Measurements from ENCODE around the gene SKI. TPM values are rescaled to one million over a fixed set of nuclear protein-coding genes. Genes with fewer than 3 reads are reported as not detected.
"Not testable (repeated sequence)": the region's sequence is repeated elsewhere in the genome, so short reads cannot be mapped to it uniquely, and the experiment has no call there.

The SKI gene
- total RNA-seq, 1 donor from 2014 or later: 66.2 TPM

GRCh38 chr1:2330519-2331199 is 102.5 kb downstream of the SKI start:
- H4K20me1 ChIP-seq (ENCODE audit: insufficient read depth, low read length): no peaks in the 10 kb centered on the region
- H3K4me1 ChIP-seq (ENCODE audit: insufficient read depth, low read length): peaks cover 21% of the 10 kb centered on the region
- H3K27ac ChIP-seq (ENCODE audit: low read depth, low read length): peak overlapping the region; percentile 64
- Mint-ChIP-seq H3K9me3 (ENCODE audit: unreplicated experiment) (no peaks in the 10 kb centered on the region), H3K4me3 (ENCODE audit: unreplicated experiment) (no peak overlapping the region), H3K36me3 (ENCODE audit: low read depth, unreplicated experiment) (no peaks in the 10 kb centered on the region), H3K27me3 (ENCODE audit: low read depth, unreplicated experiment) (peaks cover 16% of the 10 kb centered on the region), H3K27ac (ENCODE audit: unreplicated experiment) (no peak overlapping the region), H3K4me1 (ENCODE audit: low read depth, unreplicated experiment) (peaks cover 2% of the 10 kb centered on the region)
- peak overlapping the region; percentile 81 for H3K4me2 ChIP-seq (ENCODE audit: low read length)
- H3K79me2 ChIP-seq (ENCODE audit: insufficient read depth, low read length): no peaks in the 10 kb centered on the region
- H2AFZ ChIP-seq (ENCODE audit: low read depth, low read length): peak overlapping the region; percentile 73
- peak overlapping the region; percentile 68 for H3K9ac ChIP-seq (ENCODE audit: low read length)
- peak; percentile 47 for FAIRE-seq
- H3K9me3 ChIP-seq (ENCODE audit: insufficient read depth, low read depth, low read length): no peaks in the 10 kb centered on the region
- H3K36me3 ChIP-seq (ENCODE audit: insufficient read depth, low read length): no peaks in the 10 kb centered on the region
- peak overlapping the region; percentile 21 for H3K4me3 ChIP-seq (ENCODE audit: insufficient read depth, low read depth, low read length)
- H3K27me3 ChIP-seq (ENCODE audit: insufficient read depth, low read length): no peaks in the 10 kb centered on the region
- DNase-seq (ENCODE audit: low read depth): peak; percentile 79
- TF ChIP-seq CTCF (IDR thresholded peaks at IDR 0.05; ENCODE audit: insufficient read depth, low read depth, low read length) (no peak), EZH2 (IDR thresholded peaks at IDR 0.05; ENCODE audit: insufficient read depth, low read length) (no peak)

GRCh38 chr1:2331200-2331544 is 103.1 kb downstream of the SKI start:
- H3K9ac ChIP-seq (ENCODE audit: low read length): peak overlapping the region; percentile 68

GRCh38 chr1:2331580-2331979 is 103.5 kb downstream of the SKI start:
- not testable (repeated sequence) for H3K36me3 Mint-ChIP-seq (ENCODE audit: low read depth, unreplicated experiment); H3K79me2 ChIP-seq (ENCODE audit: insufficient read depth, low read length); H3K9ac ChIP-seq (ENCODE audit: low read length); H3K4me3 Mint-ChIP-seq (ENCODE audit: unreplicated experiment); DNase-seq (ENCODE audit: low read depth); H3K9me3 ChIP-seq (ENCODE audit: insufficient read depth, low read depth, low read length); H3K27ac Mint-ChIP-seq (ENCODE audit: unreplicated experiment); H3K4me3 ChIP-seq (ENCODE audit: insufficient read depth, low read depth, low read length); H3K9me3 Mint-ChIP-seq (ENCODE audit: unreplicated experiment); H3K27ac ChIP-seq (ENCODE audit: low read depth, low read length); H3K4me1 Mint-ChIP-seq (ENCODE audit: low read depth, unreplicated experiment); H3K27me3 ChIP-seq (ENCODE audit: insufficient read depth, low read length); H3K4me2 ChIP-seq (ENCODE audit: low read length); FAIRE-seq; H3K36me3 ChIP-seq (ENCODE audit: insufficient read depth, low read length); H4K20me1 ChIP-seq (ENCODE audit: insufficient read depth, low read length); H2AFZ ChIP-seq (ENCODE audit: low read depth, low read length)
- H3K27me3 Mint-ChIP-seq (ENCODE audit: low read depth, unreplicated experiment): peaks cover 13% of the 10 kb centered on the region
- H3K4me1 ChIP-seq (ENCODE audit: insufficient read depth, low read length): peaks cover 21% of the 10 kb centered on the region

More at GRCh38 chr1:2331200-2331544, 103.1 kb downstream of the SKI start:
- H3K27me3 ChIP-seq (ENCODE audit: insufficient read depth, low read length): no peaks in the 10 kb centered on the region
- no peak for DNase-seq (ENCODE audit: low read depth)
- no peak overlapping the region for H3K4me3 Mint-ChIP-seq (ENCODE audit: unreplicated experiment)
- H3K4me3 ChIP-seq (ENCODE audit: insufficient read depth, low read depth, low read length): no peak overlapping the region
- H4K20me1 ChIP-seq (ENCODE audit: insufficient read depth, low read length): no peaks in the 10 kb centered on the region
- no peaks in the 10 kb centered on the region for H3K79me2 ChIP-seq (ENCODE audit: insufficient read depth, low read length)
- TF ChIP-seq EZH2 (IDR thresholded peaks at IDR 0.05; ENCODE audit: insufficient read depth, low read length) (no peak), CTCF (IDR thresholded peaks at IDR 0.05; ENCODE audit: insufficient read depth, low read depth, low read length) (no peak)
- no peaks in the 10 kb centered on the region for H3K36me3 ChIP-seq (ENCODE audit: insufficient read depth, low read length)
- peaks cover 2% of the 10 kb centered on the region for H3K4me1 Mint-ChIP-seq (ENCODE audit: low read depth, unreplicated experiment)
- H3K36me3 Mint-ChIP-seq (ENCODE audit: low read depth, unreplicated experiment): no peaks in the 10 kb centered on the region
- H3K27me3 Mint-ChIP-seq (ENCODE audit: low read depth, unreplicated experiment): peaks cover 14% of the 10 kb centered on the region
- no peaks in the 10 kb centered on the region for H3K9me3 ChIP-seq (ENCODE audit: insufficient read depth, low read depth, low read length)
- H3K27ac Mint-ChIP-seq (ENCODE audit: unreplicated experiment): no peak overlapping the region
- peaks cover 21% of the 10 kb centered on the region for H3K4me1 ChIP-seq (ENCODE audit: insufficient read depth, low read length)
- H2AFZ ChIP-seq (ENCODE audit: low read depth, low read length): peak overlapping the region; percentile 73
- peak overlapping the region; percentile 81 for H3K4me2 ChIP-seq (ENCODE audit: low read length)
- no peak for FAIRE-seq
- H3K27ac ChIP-seq (ENCODE audit: low read depth, low read length): no peak overlapping the region
- no peaks in the 10 kb centered on the region for H3K9me3 Mint-ChIP-seq (ENCODE audit: unreplicated experiment)

All from astrocyte (in vitro differentiated cells and primary cell).